ENCODE results near the gene ZMYM1.

GRCh38 chr1:35143737-35144508, 64.7 kb downstream of the ZMYM1 start:
- TF ChIP-seq, protein P1, sequence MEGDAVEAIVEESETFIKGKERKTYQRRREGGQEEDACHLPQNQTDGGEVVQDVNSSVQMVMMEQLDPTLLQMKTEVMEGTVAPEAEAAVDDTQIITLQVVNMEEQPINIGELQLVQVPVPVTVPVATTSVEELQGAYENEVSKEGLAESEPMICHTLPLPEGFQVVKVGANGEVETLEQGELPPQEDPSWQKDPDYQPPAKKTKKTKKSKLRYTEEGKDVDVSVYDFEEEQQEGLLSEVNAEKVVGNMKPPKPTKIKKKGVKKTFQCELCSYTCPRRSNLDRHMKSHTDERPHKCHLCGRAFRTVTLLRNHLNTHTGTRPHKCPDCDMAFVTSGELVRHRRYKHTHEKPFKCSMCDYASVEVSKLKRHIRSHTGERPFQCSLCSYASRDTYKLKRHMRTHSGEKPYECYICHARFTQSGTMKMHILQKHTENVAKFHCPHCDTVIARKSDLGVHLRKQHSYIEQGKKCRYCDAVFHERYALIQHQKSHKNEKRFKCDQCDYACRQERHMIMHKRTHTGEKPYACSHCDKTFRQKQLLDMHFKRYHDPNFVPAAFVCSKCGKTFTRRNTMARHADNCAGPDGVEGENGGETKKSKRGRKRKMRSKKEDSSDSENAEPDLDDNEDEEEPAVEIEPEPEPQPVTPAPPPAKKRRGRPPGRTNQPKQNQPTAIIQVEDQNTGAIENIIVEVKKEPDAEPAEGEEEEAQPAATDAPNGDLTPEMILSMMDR (IDR thresholded peaks at IDR 0.05), result no peak
- TF ChIP-seq POLR2A (IDR thresholded peaks at IDR 0.05), result no peak

Measured in uterus (tissue), 2 donors.